ENCODE results near the gene RPL29. TPM values are rescaled to one million over a fixed set of nuclear protein-coding genes. Genes with fewer than 3 reads are reported as not detected.

RPL29 gene
- total RNA-seq, 1 donor from 2014 or later = 1,237 TPM

DNA sequence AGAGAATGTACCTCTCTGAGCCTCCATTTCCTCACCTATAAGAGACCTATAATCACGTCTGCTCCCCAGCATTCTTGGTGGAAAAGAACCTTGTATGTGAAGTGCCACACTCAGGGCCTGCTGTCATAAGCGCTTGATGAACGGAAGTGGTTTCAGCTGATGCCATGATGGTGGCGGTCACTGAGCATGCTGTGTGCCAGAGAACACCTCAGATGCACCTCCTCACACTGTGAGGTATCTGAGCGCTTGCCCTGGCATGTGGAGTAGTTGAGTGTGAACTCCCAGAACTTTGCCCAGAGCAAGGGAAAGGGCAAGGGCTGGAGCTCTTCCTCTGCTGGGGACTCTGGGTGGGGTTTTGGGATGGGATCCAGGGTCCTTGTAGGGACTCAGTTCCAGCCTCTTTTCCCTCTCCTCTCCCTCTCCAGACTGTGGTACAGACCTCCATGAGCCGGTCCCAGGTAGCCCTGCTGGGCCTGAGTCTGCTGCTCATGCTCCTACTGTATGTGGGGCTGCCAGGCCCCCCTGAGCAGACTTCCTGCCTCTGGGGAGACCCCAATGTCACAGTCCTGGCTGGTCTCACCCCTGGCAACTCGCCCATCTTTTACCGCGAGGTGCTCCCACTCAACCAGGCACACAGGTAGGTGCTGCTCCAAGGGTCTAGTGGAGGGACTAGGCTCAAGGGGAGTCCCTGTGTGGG is 18.1 kb downstream of the RPL29 start:
- H3K27ac Mint-ChIP-seq = no peak overlapping the region
- no peak overlapping the region for H3K4me3 Mint-ChIP-seq
- H3K36me3 Mint-ChIP-seq = peaks cover 3% of the 10 kb centered on the region
- no peaks in the 10 kb centered on the region for H3K27me3 Mint-ChIP-seq (ENCODE audit: low read depth)
- no peak for TF ChIP-seq CTCF (IDR thresholded peaks at IDR 0.05; ENCODE audit: unreplicated experiment)
- H3K9me3 Mint-ChIP-seq = no peaks in the 10 kb centered on the region
- DNase-seq (ENCODE audit: low spot score in 2 of 2, unreplicated experiment in 2 of 2) = no peak
- peaks cover 26% of the 10 kb centered on the region for H3K4me1 Mint-ChIP-seq

- TF ChIP-seq CTCF (IDR thresholded peaks at IDR 0.05; ENCODE audit: unreplicated experiment) = no peak
- Mint-ChIP-seq H3K36me3 (peaks cover 3% of the 10 kb centered on the region), H3K9me3 (no peaks in the 10 kb centered on the region), H3K4me3 (peak overlapping the region; percentile 71), H3K4me1 (peaks cover 18% of the 10 kb centered on the region), H3K27me3 (ENCODE audit: low read depth) (no peaks in the 10 kb centered on the region), H3K27ac (peak overlapping the region; percentile 32)
- DNase-seq (ENCODE audit: low spot score in 2 of 2, unreplicated experiment in 2 of 2) = peak in 1 of 2 experiments; percentile 69
Measured at GRCh38 chr3:51975852-51976549, 19.7 kb downstream of the RPL29 start.

- H3K4me3 Mint-ChIP-seq = peak within 1 kb of the TSS; percentile 92
- H3K27me3 Mint-ChIP-seq (ENCODE audit: low read depth) = no peaks in the 10 kb centered on the region
- DNase-seq (ENCODE audit: low spot score in 2 of 2, unreplicated experiment in 2 of 2) = peak; percentile 54 to 80
- peaks cover 18% of the 10 kb centered on the region for H3K4me1 Mint-ChIP-seq
- no peaks in the 10 kb centered on the region for H3K9me3 Mint-ChIP-seq
- H3K27ac Mint-ChIP-seq = peak within 1 kb of the TSS; percentile 92
- no peak for TF ChIP-seq CTCF (IDR thresholded peaks at IDR 0.05; ENCODE audit: unreplicated experiment)
- no peaks in the 10 kb centered on the region for H3K36me3 Mint-ChIP-seq
Measured at GRCh38 chr3:51974963-51975851, 20.5 kb downstream of the RPL29 start, which contains the start of gene ABHD14A. TSS of gene ABHD14A (plus strand) at chr3:51975064. CDS start at chr3:51975136, 72 bp downstream.

DNA sequence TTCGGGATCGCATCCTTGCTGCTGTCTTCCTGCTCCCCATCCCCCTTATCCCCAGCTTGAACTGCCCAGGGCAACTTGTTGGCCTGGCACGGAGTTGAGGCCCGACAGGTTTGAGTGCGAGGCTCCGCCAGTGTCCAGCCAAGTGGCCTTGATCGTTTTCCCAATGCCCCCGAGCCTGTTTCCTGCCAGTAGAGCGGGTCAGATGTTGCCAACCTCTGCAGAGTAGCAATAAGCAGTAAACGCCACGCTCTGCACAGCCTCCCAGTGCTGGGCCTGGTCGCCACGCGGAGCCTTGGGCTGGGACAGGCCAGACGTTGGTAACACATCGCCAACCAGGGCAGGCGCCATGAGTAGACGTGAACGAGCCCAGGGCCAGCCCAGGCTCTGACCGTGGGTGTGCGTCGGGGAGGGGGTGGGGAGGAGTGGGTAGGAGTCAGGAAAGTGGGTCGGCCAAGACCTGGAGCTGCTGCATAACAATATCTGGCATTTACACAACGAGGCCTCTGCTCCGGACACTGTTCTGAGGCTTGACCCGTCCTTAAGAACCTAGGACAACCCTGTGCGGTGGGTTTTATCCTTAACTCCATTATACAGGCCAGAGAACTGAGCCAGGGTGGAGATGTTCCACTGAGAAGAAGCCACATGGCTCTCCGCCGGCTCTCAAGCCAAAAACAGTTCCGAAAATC is 21.3 kb downstream of the RPL29 start:
- no peak for TF ChIP-seq CTCF (IDR thresholded peaks at IDR 0.05; ENCODE audit: unreplicated experiment)
- H3K4me1 Mint-ChIP-seq = peaks cover 19% of the 10 kb centered on the region
- H3K9me3 Mint-ChIP-seq = no peaks in the 10 kb centered on the region
- peak overlapping the region; percentile 92 for H3K4me3 Mint-ChIP-seq
- no peak for DNase-seq (ENCODE audit: low spot score in 2 of 2, unreplicated experiment in 2 of 2)
- no peaks in the 10 kb centered on the region for H3K36me3 Mint-ChIP-seq
- peak overlapping the region; percentile 92 for H3K27ac Mint-ChIP-seq
- no peaks in the 10 kb centered on the region for H3K27me3 Mint-ChIP-seq (ENCODE audit: low read depth)

DNA sequence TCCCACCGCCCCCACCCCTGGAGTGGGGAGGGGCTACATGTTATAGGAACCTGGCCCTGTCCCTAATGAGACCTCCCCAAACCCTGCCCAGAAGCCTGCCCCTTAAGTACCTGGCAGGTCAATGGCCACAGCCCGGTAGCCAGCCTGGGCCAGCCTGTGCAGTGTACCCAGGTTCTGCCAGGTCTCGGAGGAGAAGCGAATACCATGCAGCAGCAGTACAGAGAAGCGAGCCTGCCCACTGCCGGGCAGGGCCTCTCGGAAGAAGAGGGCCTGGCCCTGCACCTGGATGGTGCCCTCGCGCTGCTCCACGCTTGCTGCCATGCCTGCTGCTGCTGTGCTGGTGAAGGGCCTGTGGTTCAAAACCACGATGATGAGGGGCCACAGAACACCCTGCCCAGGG is 24.3 kb downstream of the RPL29 start:
- Mint-ChIP-seq H3K27ac (no peak overlapping the region), H3K27me3 (ENCODE audit: low read depth) (no peaks in the 10 kb centered on the region), H3K9me3 (no peaks in the 10 kb centered on the region), H3K4me1 (peaks cover 38% of the 10 kb centered on the region), H3K4me3 (no peak overlapping the region), H3K36me3 (no peaks in the 10 kb centered on the region)
- TF ChIP-seq CTCF (IDR thresholded peaks at IDR 0.05; ENCODE audit: unreplicated experiment) = no peak
- no peak for DNase-seq (ENCODE audit: low spot score in 2 of 2, unreplicated experiment in 2 of 2)

Measured in mesothelial cell of epicardium (in vitro differentiated cells).